Fibroblast of lung (primary cell): Measurements from ENCODE around the gene STPG3. TPM values are rescaled to one million over a fixed set of nuclear protein-coding genes. Genes with fewer than 3 reads are reported as not detected.
A peak's percentile ranks its signal among the peaks of the same experiment; 100 is the strongest.

Experiments
- DNase-seq, 2 donors: peaks; one replicate each; pipeline versions ENCODE4 v3.0.0 to v3.0.0-alpha.2; 2010; ENCODE audit warnings: low read depth in 2 of 2
- H2AFZ ChIP-seq: 2 replicates; pipeline ENCODE4 v1.5.1; 2012; ENCODE audit warnings: low read length, control low read depth, inconsistent platforms
- H3K27ac ChIP-seq: 2 replicates; pipeline ENCODE4 v1.5.1; 2011; ENCODE audit warnings: low read length, control low read depth; ENCODE audit not compliant: insufficient read depth
- H3K27me3 ChIP-seq: 2 replicates; pipeline ENCODE4 v1.5.1; 2011; ENCODE audit warnings: mild to moderate bottlenecking, low read length; ENCODE audit not compliant: control insufficient read depth, insufficient read depth
- H3K36me3 ChIP-seq: 2 replicates; pipeline ENCODE4 v1.5.1; 2011; ENCODE audit warnings: low read length; ENCODE audit not compliant: control insufficient read depth, insufficient read depth
- H3K4me1 ChIP-seq: 2 replicates; pipeline ENCODE4 v1.5.1; 2011; ENCODE audit warnings: low read length; ENCODE audit not compliant: control insufficient read depth, insufficient read depth; ENCODE audit errors: extremely low read depth
- H3K4me2 ChIP-seq: 2 replicates; pipeline ENCODE4 v1.5.1; 2011; ENCODE audit warnings: low read length, control low read depth; ENCODE audit not compliant: insufficient read depth; ENCODE audit errors: extremely low read depth
- H3K4me3 ChIP-seq, 4 experiments: fragments of 200-600 bp in 1 of 4; sonication (generic) in 1 of 4; replicated peaks in 1 of 4; 2 replicates each; pipeline ENCODE4 v1.5.1; 2011 to 2016; ENCODE audit warnings: low read length in 4 of 4, low read depth in 3 of 4, mild to moderate bottlenecking in 3 of 4, control low read depth in 2 of 4, inconsistent platforms in 1 of 4, mixed read lengths in 1 of 4; ENCODE audit not compliant: insufficient read depth in 1 of 4; ENCODE audit errors: control extremely low read depth in 1 of 4
- H3K79me2 ChIP-seq: 2 replicates; pipeline ENCODE4 v1.5.1; 2012; ENCODE audit warnings: mild to moderate bottlenecking, low read length, inconsistent platforms; ENCODE audit not compliant: control insufficient read depth, insufficient read depth
- H3K9ac ChIP-seq: 2 replicates; pipeline ENCODE4 v1.5.1; 2011; ENCODE audit warnings: mild to moderate bottlenecking, low read length, control low read depth; ENCODE audit not compliant: insufficient read depth
- H3K9me3 ChIP-seq: 2 replicates; pipeline ENCODE4 v1.5.1; 2012; ENCODE audit warnings: low read depth, low read length; ENCODE audit not compliant: control insufficient read depth, insufficient read depth
- H4K20me1 ChIP-seq: 2 replicates; pipeline ENCODE4 v1.5.1; 2011; ENCODE audit warnings: low read length; ENCODE audit not compliant: control insufficient read depth, insufficient read depth; ENCODE audit errors: extremely low read depth
- EZH2 ChIP-seq: IDR thresholded peaks from 2 replicates; pipeline ENCODE4 v1.5.1; 2012; ENCODE audit warnings: low read length, control low read depth, mild to moderate bottlenecking; ENCODE audit errors: missing control alignments
- polyA plus RNA-seq, 2 donors: library from polyadenylated mRNA; depleted of rRNA in 1 of 2; stranded (reverse) in 1 of 2; unstranded in 1 of 2; fragments of >200 nt; gene quantifications; 2 replicates each; pipeline ENCODE4 v1.2.1, GENCODE V29; 2011 to 2012; ENCODE audit warnings: missing spikeins in 1 of 2
- total RNA-seq: library from RNA; depleted of rRNA; stranded (reverse); fragments of >200 nt; gene quantifications from 2 replicates; pipeline ENCODE4 v1.2.1, GENCODE V29; 2014
- TF ChIP-seq, protein P1 (sequence below), 2 donors: IDR thresholded peaks in 1 of 2; conservative IDR thresholded peaks in 1 of 2; 1 replicate in 1 of 2; 2 replicates in 1 of 2; pipeline ENCODE4 v1.5.1; 2011 to 2012; ENCODE audit warnings: low read length in 2 of 2, control low read depth in 1 of 2, inconsistent platforms in 1 of 2, low read depth in 1 of 2, mild to moderate bottlenecking in 1 of 2

STPG3 gene
- total and polyA plus RNA-seq, 2 donors (not counting 1 experiment from before 2014, with no cell fraction given): not detected

DNA sequence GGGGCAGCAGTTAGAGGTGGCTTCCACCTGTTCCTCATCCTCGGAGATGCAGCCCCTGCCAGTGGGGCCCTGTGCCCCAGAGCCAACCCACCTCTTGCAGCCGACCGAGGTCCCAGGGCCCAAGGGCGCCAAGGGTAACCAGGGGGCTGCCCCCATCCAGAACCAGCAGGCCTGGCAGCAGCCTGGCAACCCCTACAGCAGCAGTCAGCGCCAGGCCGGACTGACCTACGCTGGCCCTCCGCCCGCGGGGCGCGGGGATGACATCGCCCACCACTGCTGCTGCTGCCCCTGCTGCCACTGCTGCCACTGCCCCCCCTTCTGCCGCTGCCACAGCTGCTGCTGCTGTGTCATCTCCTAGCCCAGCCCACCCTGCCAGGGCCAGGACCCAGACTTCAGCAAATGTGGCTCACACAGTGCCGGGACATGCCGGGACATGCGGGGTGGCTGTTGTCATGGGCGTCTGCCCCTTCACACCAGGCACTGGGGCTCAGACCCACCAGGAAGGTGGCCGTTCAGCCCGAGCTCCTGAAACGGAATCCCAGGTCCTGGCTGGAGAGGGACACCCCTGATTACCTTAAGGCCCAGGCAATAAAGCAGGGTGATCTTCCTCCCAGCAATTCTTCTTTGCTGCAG, 25.3 kb upstream of the STPG3 start:
- no peak for TF ChIP-seq EZH2
- TF ChIP-seq, protein P1, sequence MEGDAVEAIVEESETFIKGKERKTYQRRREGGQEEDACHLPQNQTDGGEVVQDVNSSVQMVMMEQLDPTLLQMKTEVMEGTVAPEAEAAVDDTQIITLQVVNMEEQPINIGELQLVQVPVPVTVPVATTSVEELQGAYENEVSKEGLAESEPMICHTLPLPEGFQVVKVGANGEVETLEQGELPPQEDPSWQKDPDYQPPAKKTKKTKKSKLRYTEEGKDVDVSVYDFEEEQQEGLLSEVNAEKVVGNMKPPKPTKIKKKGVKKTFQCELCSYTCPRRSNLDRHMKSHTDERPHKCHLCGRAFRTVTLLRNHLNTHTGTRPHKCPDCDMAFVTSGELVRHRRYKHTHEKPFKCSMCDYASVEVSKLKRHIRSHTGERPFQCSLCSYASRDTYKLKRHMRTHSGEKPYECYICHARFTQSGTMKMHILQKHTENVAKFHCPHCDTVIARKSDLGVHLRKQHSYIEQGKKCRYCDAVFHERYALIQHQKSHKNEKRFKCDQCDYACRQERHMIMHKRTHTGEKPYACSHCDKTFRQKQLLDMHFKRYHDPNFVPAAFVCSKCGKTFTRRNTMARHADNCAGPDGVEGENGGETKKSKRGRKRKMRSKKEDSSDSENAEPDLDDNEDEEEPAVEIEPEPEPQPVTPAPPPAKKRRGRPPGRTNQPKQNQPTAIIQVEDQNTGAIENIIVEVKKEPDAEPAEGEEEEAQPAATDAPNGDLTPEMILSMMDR (conservative IDR thresholded peaks at IDR 0.05 in 1 of 2, IDR thresholded peaks at IDR 0.05 in 1 of 2; ENCODE audit: low read depth in 1 of 2, low read length in 2 of 2): no peak
- H3K9ac ChIP-seq: no peak overlapping the region

DNA sequence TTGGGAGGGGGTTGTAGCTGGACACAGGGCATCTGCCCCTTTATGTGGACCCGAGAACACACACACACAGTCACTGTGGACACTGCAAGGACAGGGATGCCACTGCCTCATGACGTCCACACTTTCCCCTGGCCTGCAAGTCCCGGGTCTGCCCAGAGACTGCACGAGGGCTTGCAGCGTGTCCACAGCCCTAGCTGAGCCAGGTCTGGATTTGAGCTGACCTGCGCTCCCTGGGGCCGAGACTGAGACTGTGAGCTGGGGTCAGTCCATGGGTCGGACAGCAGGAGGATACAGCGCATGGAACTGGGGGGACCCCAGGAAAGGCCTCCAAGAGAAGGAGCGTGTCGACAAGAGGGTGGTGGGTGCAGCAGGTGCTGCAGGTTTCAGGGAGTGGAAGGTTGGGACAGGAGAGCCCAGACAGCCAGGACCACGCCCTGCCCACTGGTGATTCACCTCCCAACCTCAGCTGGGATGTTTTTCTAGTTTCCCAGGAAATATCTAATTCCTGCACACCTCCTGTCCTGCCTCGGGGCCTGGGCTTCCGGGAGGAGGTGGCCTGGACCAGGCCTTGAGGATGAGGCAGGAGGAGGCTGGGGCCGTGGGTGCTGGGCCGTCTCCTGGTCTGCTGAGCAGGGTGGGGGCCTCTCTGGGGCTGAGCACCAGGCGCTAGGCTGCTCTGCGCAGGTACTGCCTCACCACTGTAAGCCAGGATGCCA, 24.6 kb upstream of the STPG3 start:
- Histone ChIP-seq H3K36me3 (no peaks in the 10 kb centered on the region), H4K20me1 (no peaks in the 10 kb centered on the region), H3K9ac (no peak overlapping the region), H3K4me2 (no peak overlapping the region), H3K27ac (no peak overlapping the region), H3K4me1 (peaks cover 3% of the 10 kb centered on the region), H3K79me2 (no peaks in the 10 kb centered on the region), H3K4me3 (no peak overlapping the region), H3K27me3 (no peaks in the 10 kb centered on the region), H2AFZ (no peak overlapping the region), H3K9me3 (no peaks in the 10 kb centered on the region)
- no peak for DNase-seq
- TF ChIP-seq, protein P1 (conservative IDR thresholded peaks at IDR 0.05 in 1 of 2, IDR thresholded peaks at IDR 0.05 in 1 of 2; ENCODE audit: low read depth in 1 of 2, low read length in 2 of 2): no peak
- TF ChIP-seq EZH2: no peak

More for the DNA sequence above, 25.3 kb upstream of the STPG3 start:
- H2AFZ ChIP-seq: no peak overlapping the region
- H3K4me2 ChIP-seq: no peak overlapping the region
- DNase-seq: no peak
- H3K27ac ChIP-seq: no peak overlapping the region
- no peaks in the 10 kb centered on the region for H4K20me1 ChIP-seq
- no peaks in the 10 kb centered on the region for H3K27me3 ChIP-seq
- H3K36me3 ChIP-seq: no peaks in the 10 kb centered on the region
- peaks cover 3% of the 10 kb centered on the region for H3K4me1 ChIP-seq
- H3K79me2 ChIP-seq: no peaks in the 10 kb centered on the region
- H3K4me3 ChIP-seq: no peak overlapping the region
- no peaks in the 10 kb centered on the region for H3K9me3 ChIP-seq

DNA sequence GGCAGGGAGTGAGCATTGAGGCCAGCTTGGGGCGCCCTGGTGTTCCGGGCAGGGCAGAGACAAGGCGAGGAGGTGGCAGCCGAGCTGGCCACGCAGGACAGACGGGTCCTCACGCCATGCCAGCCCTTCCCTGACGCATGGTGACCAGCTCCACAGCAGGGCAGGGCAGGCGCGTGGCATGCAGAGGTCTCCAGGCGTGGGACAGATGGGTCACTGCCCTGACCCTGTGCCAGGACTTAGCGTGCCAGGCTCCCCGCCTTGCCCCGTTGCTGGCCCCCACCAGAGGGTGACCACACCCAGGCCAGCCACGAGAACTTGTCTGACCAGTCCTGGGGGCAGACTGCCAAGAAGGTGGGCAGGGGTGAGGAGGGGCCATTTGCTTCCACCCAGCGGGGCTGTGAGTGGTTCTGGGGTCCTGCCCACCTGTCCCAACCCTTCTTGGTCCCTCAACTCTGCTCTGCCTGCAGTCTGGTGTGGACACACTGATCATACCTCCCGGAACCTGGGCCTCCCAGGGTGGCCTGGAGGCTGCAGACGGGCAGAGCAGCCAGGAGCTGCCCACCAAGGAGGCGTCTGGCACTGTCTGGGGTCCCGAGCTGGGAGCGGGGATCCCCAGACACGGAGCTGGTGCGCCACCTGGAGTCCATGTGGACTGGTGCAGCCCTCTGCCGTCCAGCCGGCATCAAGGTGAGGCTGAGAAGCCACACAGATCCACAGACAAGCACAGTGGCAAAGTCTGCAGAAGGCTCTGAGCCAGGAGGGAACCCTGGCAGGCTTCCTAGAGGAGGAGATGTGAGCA, 23.8 kb upstream of the STPG3 start, which contains the start of gene RNF224:
RNF224 (plus strand) TSS at position 449 of the 799 bp plus-strand sequence. CDS start 834 bp downstream, outside the sequence.
- H3K4me3 ChIP-seq: no peak within 1 kb of the TSS
- no peak within 1 kb of the TSS for H3K4me2 ChIP-seq

More for the DNA sequence above, 23.8 kb upstream of the STPG3 start, which contains the start of gene RNF224:
- no peaks in the 10 kb centered on the region for H4K20me1 ChIP-seq
- H3K4me1 ChIP-seq: peaks cover 3% of the 10 kb centered on the region
- no peaks in the 10 kb centered on the region for H3K36me3 ChIP-seq
- no peaks in the 10 kb centered on the region for H3K27me3 ChIP-seq
- H3K9ac ChIP-seq: no peak within 1 kb of the TSS
- no peaks in the 10 kb centered on the region for H3K79me2 ChIP-seq
- DNase-seq: peak; percentile 49 to 63
- TF ChIP-seq EZH2: no peak
- TF ChIP-seq, protein P1 (conservative IDR thresholded peaks at IDR 0.05 in 1 of 2, IDR thresholded peaks at IDR 0.05 in 1 of 2; ENCODE audit: low read depth in 1 of 2, low read length in 2 of 2): peak; percentile 66 to 83
- no peak within 1 kb of the TSS for H2AFZ ChIP-seq
- H3K27ac ChIP-seq: no peak within 1 kb of the TSS
- H3K9me3 ChIP-seq: no peaks in the 10 kb centered on the region
